HG03571 (cell line): ENCODE measurements around the gene RIPK3.
A peak's percentile ranks its signal among the peaks of the same experiment; 100 is the strongest.

Source experiments
- ATAC-seq: cut with Tn5 transposase; IDR thresholded peaks from one replicate; pipeline ENCODE4 v1.9.1; 2021; ENCODE audit not compliant: unreplicated experiment

The RIPK3 gene

DNA sequence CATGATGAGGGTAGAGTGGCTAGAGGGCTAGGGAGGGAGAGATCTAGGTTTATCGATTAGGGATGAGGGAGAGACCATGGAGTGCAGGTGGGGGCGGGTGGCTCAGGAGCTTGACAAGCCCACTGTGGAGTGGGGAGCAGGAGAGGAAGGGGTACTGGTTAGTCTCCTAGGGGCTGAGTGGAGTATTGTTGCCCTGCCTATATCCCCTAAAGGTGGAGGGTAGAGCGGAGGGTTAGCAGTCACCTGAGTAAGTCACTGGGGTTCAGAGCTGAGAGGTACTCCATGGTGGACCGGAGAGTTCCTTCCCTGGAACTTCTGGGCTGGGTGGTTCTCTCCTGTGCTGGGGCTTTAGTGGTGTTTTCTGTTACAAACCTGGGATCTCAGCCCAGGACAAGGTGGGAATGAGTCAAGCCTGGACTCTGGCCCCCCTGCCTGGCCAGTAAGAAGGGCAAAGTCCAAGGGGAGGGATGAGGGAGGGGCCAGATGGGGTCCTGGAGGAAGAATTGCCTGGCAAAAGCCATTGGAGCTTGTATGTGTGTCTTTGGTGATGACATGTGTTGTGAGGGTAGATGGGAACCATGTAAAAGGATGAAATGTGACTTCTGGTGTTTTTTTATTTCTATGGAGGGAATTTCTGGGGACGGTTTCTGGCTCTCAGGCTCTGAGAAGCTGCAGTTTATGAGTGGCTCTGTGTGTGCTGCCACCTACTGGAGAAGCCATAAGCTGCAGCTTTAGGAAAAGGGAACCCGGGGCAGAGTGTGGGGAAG, 32.0 kb downstream of the RIPK3 start, which contains the start of gene CIDEB:
Gene CIDEB, minus strand, starts transcription at position 403 of the 767 bp plus-strand sequence. Its CDS starts 119 bp downstream, at position 284.
- ATAC-seq = no peak

DNA sequence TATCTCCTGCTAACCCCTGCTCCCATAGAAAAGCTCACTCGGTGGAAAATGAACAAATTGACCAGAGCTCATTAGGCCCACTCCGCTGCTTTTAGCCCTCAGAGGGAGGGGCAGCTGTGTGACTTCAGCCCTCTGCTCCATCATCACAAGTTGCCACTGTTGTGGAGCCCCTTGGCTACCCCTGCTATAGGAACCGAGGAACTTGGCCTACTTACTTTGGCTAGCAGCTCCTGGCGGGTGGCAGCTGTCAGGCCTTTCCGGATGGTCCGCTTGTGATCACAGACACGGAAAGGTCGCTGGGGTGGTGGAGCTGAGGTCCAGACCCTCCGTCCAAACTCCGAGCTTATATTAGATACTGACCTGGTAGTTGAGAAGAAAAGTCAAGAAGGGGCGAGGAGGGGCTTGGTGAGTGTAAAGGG, 32.6 kb downstream of the RIPK3 start:
- no peak for ATAC-seq

DNA sequence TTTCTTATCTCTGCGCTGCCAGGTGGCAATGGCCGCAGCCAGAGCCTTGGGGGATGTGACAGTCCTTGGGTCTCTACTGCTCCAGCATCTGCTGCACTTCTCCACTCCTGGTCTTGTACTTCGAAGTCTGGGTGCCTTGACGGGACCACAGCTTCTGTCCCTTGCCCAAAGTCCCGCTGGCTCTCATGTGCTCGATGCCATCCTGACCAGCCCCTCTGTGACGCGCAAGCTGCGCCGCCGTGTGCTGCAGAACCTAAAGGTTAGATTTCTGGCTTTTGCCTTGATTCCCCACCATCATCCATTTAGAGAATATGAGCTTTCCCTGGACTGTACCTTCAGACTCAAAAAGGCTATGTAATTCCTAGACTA, 35.8 kb downstream of the RIPK3 start:
- ATAC-seq = no peak

DNA sequence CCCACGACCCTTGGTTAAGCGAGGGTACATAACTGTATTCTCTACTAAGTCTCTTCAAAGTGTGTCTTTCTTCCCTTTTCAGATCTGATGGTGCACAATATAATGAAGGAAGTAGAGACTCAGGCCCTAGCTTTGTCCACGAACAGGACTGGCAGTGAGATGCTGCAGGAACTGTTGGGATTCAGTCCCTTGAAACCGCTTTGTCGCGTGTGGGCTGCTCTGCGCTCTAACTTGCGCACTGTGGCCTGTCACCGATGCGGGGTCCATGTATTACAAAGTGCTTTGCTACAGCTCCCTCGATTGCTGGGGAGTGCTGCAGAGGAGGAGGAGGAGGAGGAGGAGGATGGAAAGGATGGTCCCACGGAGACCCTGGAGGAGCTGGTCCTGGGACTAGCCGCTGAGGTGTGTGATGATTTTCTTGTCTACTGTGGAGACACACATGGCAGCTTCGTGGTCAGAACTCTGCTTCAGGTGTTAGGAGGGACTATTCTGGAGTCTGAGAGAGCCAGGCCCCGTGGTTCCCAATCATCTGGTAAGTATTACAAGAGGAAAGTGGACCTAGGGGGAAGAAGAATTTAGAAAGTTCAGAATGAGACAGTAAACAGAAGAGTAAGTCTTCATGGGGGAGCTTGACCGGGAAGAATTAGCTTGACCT, 39.3 kb downstream of the RIPK3 start:
- no peak for ATAC-seq

DNA sequence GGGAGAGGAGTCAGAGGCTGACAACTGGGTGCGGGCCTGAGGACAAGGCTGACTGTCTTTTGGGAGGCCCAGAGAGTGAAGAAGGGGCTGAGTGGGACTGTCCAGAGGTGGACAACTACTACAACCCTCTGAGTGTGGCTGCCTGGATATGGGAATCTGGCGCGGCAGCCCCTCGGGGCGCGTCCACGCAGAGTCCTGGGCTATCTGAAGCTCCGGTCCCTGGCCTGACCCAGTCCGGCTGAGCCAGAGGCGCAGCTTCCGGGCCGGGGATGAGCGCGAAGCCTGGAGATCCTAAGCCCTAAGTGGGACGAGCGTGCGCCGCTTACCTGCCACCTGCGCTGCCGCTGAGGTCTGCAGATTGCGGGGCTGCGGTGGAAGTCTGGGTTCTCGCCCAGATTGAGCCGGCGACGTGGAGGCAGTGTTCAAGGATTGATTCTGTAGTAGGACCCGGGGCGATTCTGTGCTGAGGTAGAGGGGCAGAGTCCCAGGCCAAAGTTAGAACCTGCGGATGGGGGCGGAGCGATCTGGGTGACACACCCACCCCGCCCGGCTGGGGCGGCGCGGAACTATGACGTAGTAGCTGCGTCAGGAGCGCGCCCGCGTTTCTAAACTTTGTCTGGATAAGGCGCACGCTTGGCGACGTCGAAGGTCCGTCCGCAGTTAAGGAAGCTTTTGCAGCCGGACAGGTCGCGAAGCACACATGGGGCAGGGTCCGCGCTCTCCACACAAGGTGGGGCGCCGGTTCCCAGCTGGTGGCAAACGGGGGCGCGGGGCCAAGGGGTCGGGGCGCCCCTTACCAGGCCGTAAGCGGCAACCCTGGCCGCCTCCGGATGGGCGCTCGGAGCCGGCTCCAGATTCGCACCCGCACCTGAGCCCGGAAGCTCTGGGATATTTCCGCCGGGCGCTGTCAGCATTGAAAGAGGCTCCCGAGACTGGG, 40.3 kb downstream of the RIPK3 start, which contains the start of the genes DHRS1 and NOP9:
Gene DHRS1, minus strand, starts transcription at position 526 of the 937 bp plus-strand sequence. CDS start 674 bp downstream, outside the sequence.
Gene NOP9, plus strand, starts transcription at position 596 of the 937 bp plus-strand sequence. Its CDS starts 105 bp downstream, at position 701.
- peak; percentile 60 for ATAC-seq

DNA sequence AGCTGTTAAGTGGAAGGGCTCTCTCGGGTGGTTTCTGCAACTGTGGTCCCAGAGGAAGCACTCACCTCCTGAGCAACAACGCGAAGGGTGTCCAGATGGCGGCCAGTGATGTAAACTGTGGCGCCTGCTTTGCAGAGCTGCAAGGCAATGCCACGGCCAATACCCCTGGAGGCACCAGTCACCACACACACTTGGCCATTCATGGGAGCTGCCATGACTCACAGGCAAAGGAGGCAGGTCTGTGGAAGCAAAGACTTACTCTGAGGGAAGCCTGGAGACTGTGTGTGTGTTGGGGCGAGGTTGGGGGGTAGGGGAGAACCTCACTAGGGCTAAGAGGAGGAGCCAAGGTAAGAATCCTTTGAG, 40.9 kb downstream of the RIPK3 start:
- no peak for ATAC-seq

DNA sequence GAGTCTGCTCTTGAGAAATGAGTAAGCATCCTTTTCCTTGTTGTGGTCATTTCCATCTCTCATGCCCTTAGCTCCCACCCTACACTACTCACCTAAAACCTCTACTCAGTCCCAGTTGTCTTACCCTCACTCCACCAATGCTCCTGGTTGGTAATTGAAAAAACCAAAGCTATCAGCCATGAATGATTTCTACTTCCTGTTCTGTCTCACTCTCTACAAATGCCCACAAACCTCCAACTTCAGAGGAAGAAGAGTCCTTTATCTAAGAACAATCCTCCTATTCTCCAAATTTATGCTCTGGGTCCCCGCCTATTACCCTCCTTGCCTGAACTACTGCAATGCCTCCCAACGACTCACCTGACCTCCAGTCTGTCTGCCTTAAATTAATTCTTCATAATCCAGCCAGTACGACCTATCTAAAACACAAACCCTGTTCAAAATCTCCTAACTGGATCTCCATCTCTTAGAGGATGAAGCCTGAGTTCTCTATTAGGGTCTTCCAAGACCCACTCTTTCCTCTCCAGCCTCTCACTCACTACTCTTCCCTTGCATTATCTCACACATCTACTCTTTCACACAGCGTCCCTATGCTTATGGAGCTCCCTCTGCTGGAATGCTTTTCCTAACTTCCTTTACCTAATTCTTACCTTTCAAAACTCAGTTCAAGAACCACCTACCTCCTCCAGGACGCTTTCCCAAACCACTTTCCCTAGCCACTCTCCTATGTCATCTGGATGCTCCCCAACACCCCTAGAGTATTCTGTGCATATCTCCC, 42.4 kb downstream of the RIPK3 start:
- no peak for ATAC-seq

- no peak for ATAC-seq
Observed at GRCh38 chr14:24296341-24297157, 43.2 kb downstream of the RIPK3 start.

DNA sequence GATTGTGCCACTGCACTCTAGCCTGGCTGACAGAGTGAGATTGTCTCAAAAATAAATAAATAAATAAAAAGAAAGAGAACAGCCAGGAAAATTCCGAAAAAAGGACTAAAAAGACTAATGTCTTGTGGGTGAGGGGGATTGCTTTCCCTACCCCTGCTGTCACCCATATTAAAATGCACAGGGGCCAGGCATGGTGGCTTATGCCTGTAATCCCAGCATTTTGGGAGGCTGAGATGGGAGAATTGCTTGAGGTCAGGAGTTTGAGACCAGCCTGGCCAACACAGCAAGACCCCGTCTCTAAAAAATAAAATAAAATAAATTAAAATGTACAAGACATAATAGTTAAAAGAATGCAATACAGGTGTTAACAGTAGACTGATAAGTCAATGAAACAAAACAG, 46.3 kb downstream of the RIPK3 start:
- ATAC-seq = no peak

- no peak for ATAC-seq
Observed at GRCh38 chr14:24292118-24292807, 47.5 kb downstream of the RIPK3 start.

DNA sequence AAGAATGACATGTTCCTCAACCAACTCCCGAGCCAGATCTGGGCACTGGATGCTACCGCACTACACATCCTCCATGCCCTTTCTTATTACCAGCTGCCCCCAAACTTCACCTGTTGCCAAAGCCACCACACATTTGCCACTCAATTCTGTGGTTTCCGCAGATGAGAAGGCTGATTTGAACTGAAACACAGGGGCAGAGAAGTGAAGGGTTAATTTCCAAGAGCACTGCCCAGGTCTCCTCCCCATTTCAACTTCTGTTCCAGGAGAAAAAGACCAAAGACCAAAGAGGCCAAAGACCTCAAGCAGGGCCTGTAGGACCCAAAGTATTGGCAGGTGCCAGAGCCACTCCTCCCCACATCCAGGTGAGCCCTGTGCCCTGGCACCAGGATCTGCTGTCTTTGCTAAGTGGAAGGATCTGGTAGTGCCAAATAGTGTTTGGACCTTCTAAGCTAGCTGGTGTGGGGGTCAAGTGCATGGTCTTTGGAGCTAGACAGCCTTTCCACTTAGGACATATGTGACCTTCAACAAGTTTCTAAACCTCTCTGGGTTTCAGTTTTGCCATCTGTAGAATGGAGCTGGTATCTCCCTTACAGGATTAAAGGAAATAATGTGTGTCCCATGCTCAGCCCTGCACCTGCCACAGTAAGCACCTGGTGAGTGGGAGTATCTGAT, 48.2 kb downstream of the RIPK3 start:
- ATAC-seq = no peak

- ATAC-seq = no peak
Observed at GRCh38 chr14:24290746-24291145, 49.0 kb downstream of the RIPK3 start.

GRCh38 chr14:24289649-24290280, 50.0 kb downstream of the RIPK3 start:
- no peak for ATAC-seq

DNA sequence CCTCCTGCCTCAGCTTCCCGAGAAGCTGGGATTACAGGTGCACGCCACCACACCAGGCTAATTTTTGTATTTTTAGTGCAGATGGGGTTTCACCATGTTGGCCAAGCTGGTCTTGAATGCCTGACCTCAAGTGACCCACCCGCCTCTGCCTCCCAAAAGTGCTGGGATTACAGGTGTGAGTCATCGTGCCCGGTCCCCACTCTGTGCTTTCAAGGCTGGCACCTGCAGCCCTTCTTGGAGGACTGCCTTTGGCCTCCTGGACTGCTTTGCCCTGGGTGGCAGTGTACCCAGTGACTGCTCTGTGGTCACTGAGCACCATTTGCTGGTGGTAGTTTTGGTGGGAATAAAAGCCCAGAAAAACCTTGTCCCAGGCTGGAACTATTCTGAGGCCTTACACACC, 52.8 kb downstream of the RIPK3 start:
- no peak for ATAC-seq
